ENCODE data around the gene UNC13B.

- TF ChIP-seq ZNF423 (CRISPR knock-in tag; IDR thresholded peaks at IDR 0.05) (no peak), E2F1 (CRISPR knock-in tag; IDR thresholded peaks at IDR 0.05) (no peak)
Observed at GRCh38 chr9:35341585-35341984, 179.8 kb downstream of the UNC13B start.
